BLaER1 (cell line): ENCODE measurements around the gene IL1RL1.

Experiments
- H3K27ac ChIP-seq: shearing (Covaris generic); formaldehyde crosslinking; 2 replicates; pipeline ENCODE4 v1.8.1; 2022
- H3K27me3 ChIP-seq: shearing (Covaris generic); formaldehyde crosslinking; 2 replicates; pipeline ENCODE4 v1.8.1; 2022
- H3K36me3 ChIP-seq: shearing (Covaris generic); formaldehyde crosslinking; 2 replicates; pipeline ENCODE4 v1.8.1; 2022
- H3K4me1 ChIP-seq: shearing (Covaris generic); formaldehyde crosslinking; 2 replicates; pipeline ENCODE4 v1.8.1; 2022
- H3K4me2 ChIP-seq: shearing (Covaris generic); formaldehyde crosslinking; 2 replicates; pipeline ENCODE4 v1.8.1; 2022
- H3K4me3 ChIP-seq: shearing (Covaris generic); formaldehyde crosslinking; 2 replicates; pipeline ENCODE4 v1.8.1; 2022
- H3K9ac ChIP-seq: shearing (Covaris generic); formaldehyde crosslinking; 2 replicates; pipeline ENCODE4 v1.8.1; 2022
- H3K9me3 ChIP-seq: shearing (Covaris generic); formaldehyde crosslinking; 2 replicates; pipeline ENCODE4 v1.8.1; 2022
- H4K20me1 ChIP-seq: shearing (Covaris generic); formaldehyde crosslinking; 2 replicates; pipeline ENCODE4 v1.8.1; 2022
- Cebpa-rat ChIP-seq: shearing (Covaris generic); IDR thresholded peaks from 2 replicates; pipeline ENCODE4 v1.8.1; 2022

Gene IL1RL1

GRCh38 chr2:102290594-102290993, 20.8 kb upstream of the IL1RL1 start:
- Histone ChIP-seq H3K9ac (no peak overlapping the region), H3K9me3 (no peaks in the 10 kb centered on the region), H3K36me3 (no peaks in the 10 kb centered on the region), H3K27me3 (no peaks in the 10 kb centered on the region), H3K4me2 (no peak overlapping the region), H4K20me1 (no peaks in the 10 kb centered on the region), H3K4me3 (no peak overlapping the region), H3K4me1 (peaks cover 14% of the 10 kb centered on the region), H3K27ac (no peak overlapping the region)
- no peak for TF ChIP-seq Cebpa-rat

DNA sequence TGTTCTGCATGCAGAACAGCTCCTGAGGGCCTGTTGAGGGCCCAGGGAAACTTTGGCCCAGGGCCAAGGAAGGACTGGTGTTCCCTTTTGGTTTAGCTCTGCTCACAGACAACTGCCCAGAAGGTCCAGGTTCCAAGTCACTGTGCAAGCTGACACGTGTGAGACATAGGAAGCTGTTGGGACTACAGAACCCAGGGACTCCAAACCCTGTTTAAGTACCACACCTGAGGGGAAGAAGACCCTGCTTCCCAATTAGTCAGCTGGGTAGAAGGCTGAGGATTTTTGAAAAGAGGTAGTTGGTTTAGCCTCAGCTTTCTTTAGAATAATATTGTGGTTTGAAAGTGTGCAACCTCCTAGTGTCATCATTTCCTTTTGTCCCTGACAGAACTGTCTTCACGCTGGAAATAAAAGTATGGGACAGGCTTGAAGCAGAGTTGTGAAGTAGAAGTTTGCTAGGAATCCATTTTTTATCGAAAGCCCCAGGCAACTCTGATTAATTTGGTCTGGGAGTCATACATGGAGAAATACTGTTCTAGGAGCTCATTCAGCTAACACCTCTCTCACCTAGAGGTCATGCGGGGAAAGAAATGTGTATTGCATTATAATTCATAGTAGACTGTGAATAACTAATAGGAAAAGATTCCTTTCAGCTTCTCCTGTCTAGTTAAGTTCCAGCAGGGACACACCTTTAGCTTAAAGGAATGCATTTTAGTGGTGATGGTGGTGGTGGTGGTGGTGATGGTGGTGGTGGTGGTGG, 19.9 kb upstream of the IL1RL1 start:
- H3K4me2 ChIP-seq: no peak overlapping the region
- no peaks in the 10 kb centered on the region for H3K27me3 ChIP-seq
- no peak overlapping the region for H3K9ac ChIP-seq
- H3K27ac ChIP-seq: no peak overlapping the region
- H3K4me1 ChIP-seq: peaks cover 17% of the 10 kb centered on the region
- TF ChIP-seq Cebpa-rat: no peak
- H4K20me1 ChIP-seq: no peaks in the 10 kb centered on the region
- no peak overlapping the region for H3K4me3 ChIP-seq
- no peaks in the 10 kb centered on the region for H3K36me3 ChIP-seq
- no peaks in the 10 kb centered on the region for H3K9me3 ChIP-seq

DNA sequence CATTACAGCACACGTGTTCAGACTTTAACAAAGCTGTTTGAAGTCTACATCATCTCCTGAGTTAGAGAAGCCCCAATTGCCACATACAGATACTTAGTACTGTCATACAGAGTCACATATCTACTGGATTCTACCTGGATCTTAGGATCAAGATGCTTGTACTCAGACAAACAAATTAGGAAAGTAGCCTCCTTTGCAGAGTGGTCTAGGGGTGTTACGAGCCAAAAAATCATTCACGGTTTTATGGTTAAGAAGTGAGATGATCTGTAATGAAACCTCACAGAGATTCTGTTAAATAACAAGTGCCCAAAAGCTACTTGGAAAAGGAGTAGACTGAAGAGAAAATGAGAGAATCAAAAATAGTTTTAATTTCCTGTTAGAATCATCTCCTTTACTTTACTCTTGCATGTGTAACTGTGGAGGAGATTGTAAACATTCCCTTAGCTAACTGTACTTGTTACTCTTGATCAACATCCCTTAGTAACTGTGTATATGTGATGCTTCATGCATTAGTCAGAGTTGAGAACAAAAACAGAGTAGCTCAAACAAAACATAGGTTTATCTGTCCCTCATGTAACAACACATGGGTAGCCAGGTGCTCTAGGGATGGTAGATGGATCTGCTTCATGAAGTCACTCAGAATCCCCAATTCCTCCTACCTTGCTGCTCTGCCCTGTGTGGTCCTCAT, 16.4 kb upstream of the IL1RL1 start:
- Histone ChIP-seq H3K27ac (no peak overlapping the region), H3K9me3 (no peaks in the 10 kb centered on the region), H3K9ac (no peak overlapping the region), H3K4me1 (peaks cover 17% of the 10 kb centered on the region), H3K27me3 (no peaks in the 10 kb centered on the region), H3K4me2 (no peak overlapping the region), H4K20me1 (no peaks in the 10 kb centered on the region), H3K4me3 (no peak overlapping the region), H3K36me3 (no peaks in the 10 kb centered on the region)
- TF ChIP-seq Cebpa-rat: no peak

DNA sequence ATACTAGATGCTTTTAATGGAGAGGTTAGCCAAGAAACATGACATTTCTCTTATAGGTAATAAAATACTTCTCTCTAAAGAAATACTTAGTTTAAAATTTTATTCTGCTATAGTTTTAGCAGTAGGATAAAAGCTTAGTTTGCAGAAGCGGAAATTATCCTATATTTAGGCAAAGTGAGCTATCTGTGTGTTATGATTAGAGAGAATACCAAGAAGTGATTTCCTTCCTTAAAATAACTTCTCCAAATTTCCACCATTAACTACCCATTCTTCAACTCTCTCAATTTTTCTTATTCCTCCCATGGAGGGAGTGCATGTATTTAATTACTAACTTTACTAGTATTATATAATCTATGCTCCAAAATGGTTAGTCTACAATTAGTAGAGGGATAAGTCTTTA, 15.8 kb upstream of the IL1RL1 start:
- Histone ChIP-seq H3K36me3 (no peaks in the 10 kb centered on the region), H3K4me1 (peaks cover 17% of the 10 kb centered on the region), H4K20me1 (no peaks in the 10 kb centered on the region), H3K27me3 (no peaks in the 10 kb centered on the region), H3K4me3 (no peak overlapping the region), H3K9me3 (no peaks in the 10 kb centered on the region), H3K4me2 (no peak overlapping the region; the same call in 1 of the 2 replicates), H3K27ac (no peak overlapping the region), H3K9ac (no peak overlapping the region)
- no peak for TF ChIP-seq Cebpa-rat

DNA sequence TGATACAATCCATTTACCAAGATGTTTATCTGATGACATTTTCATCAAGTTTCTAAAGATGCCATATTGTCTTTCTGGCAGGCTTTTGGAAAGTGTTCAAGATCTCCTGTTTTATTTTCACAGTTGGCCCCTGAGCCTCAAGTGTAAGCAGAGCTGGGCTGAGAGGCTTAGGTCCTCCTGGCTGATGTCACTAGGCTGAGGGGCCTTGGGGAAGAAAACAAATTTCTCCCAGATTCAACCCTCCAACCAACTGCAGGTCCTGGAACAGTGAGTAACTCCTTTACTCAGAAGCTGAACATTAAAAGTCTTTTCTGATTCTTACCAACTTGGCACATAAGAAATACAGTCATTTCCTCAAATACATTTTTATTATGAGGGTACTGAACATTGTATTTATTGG, 14.9 kb upstream of the IL1RL1 start:
- Histone ChIP-seq H3K9ac (no peak overlapping the region), H3K27me3 (no peaks in the 10 kb centered on the region), H3K9me3 (no peaks in the 10 kb centered on the region), H3K4me1 (peaks cover 13% of the 10 kb centered on the region), H3K4me3 (no peak overlapping the region), H3K36me3 (no peaks in the 10 kb centered on the region), H3K4me2 (no peak overlapping the region), H3K27ac (no peak overlapping the region), H4K20me1 (no peaks in the 10 kb centered on the region)
- no peak for TF ChIP-seq Cebpa-rat

- no peaks in the 10 kb centered on the region for H3K27me3 ChIP-seq
- TF ChIP-seq Cebpa-rat: no peak
- H3K4me3 ChIP-seq: no peak overlapping the region
- no peak overlapping the region for H3K27ac ChIP-seq
- no peaks in the 10 kb centered on the region for H3K36me3 ChIP-seq
- no peak overlapping the region for H3K4me2 ChIP-seq
- H3K4me1 ChIP-seq: peaks cover 16% of the 10 kb centered on the region
- no peaks in the 10 kb centered on the region for H4K20me1 ChIP-seq
- H3K9ac ChIP-seq: no peak overlapping the region
- H3K9me3 ChIP-seq: no peaks in the 10 kb centered on the region
Observed at GRCh38 chr2:102297891-102298290, 13.5 kb upstream of the IL1RL1 start.

DNA sequence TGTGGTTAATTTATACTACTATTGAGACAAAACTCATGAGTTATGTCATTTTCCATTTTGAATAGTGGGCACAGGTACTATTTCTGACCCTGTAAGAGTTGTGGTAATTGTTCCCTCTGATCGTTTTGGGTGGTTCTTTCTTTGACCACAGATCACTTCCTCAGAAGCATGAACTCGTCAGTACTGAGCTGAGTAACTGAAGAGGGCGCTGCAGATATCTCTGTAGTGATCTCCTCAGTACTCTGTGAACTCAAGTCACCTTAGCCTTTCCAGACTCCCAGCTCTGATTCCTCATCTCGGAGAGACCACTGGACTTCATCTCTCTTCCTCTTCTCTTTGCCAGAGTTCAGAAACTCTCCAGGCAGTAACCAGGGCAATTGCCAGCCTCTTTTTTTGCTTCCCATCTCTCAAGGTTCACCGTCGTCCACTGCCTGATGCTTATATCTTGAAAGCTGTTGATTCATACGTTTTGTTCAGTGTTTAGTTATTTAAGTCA, 9.4 kb upstream of the IL1RL1 start:
- Histone ChIP-seq H3K9ac (no peak overlapping the region), H3K4me2 (peak overlapping the region; percentile 10), H3K4me3 (no peak overlapping the region), H3K9me3 (no peaks in the 10 kb centered on the region), H3K27me3 (no peaks in the 10 kb centered on the region), H3K36me3 (no peaks in the 10 kb centered on the region), H4K20me1 (no peaks in the 10 kb centered on the region), H3K27ac (no peak overlapping the region), H3K4me1 (peaks cover 13% of the 10 kb centered on the region)
- no peak for TF ChIP-seq Cebpa-rat

- Histone ChIP-seq H3K27ac (no peak overlapping the region), H3K4me2 (no peak overlapping the region), H4K20me1 (no peaks in the 10 kb centered on the region), H3K9me3 (no peaks in the 10 kb centered on the region), H3K36me3 (no peaks in the 10 kb centered on the region), H3K27me3 (no peaks in the 10 kb centered on the region), H3K4me1 (peaks cover 14% of the 10 kb centered on the region), H3K9ac (no peak overlapping the region), H3K4me3 (no peak overlapping the region)
- no peak for TF ChIP-seq Cebpa-rat
Observed at GRCh38 chr2:102302458-102302857, 8.9 kb upstream of the IL1RL1 start.

- Histone ChIP-seq H3K27ac (no peak overlapping the region), H3K36me3 (no peaks in the 10 kb centered on the region), H3K9ac (no peak overlapping the region), H3K4me1 (peaks cover 14% of the 10 kb centered on the region), H3K4me3 (no peak overlapping the region), H4K20me1 (no peaks in the 10 kb centered on the region), H3K9me3 (no peaks in the 10 kb centered on the region), H3K27me3 (no peaks in the 10 kb centered on the region), H3K4me2 (no peak overlapping the region)
- no peak for TF ChIP-seq Cebpa-rat
Observed at GRCh38 chr2:102303589-102303988, 7.8 kb upstream of the IL1RL1 start.

- Histone ChIP-seq H4K20me1 (no peaks in the 10 kb centered on the region), H3K27ac (no peak overlapping the region), H3K4me1 (peaks cover 14% of the 10 kb centered on the region), H3K9ac (no peak overlapping the region), H3K9me3 (no peaks in the 10 kb centered on the region), H3K4me2 (no peak overlapping the region), H3K36me3 (no peaks in the 10 kb centered on the region), H3K27me3 (no peaks in the 10 kb centered on the region), H3K4me3 (no peak overlapping the region)
- no peak for TF ChIP-seq Cebpa-rat
Observed at GRCh38 chr2:102304268-102304667, 7.1 kb upstream of the IL1RL1 start.
